HG02763 (cell line): Measurements from ENCODE around the gene SOX6.
"Not testable (repeated sequence)": the region's sequence is repeated elsewhere in the genome, so short reads cannot be mapped to it uniquely, and the experiment has no call there.

Source experiments
- ATAC-seq: cut with Tn5 transposase; IDR thresholded peaks from one replicate; pipeline ENCODE4 v1.9.1; 2021; ENCODE audit warnings: mild to moderate bottlenecking, moderate library complexity; ENCODE audit not compliant: unreplicated experiment

The SOX6 gene

GRCh38 chr11:15940462-15941205 is 415.7 kb downstream of the SOX6 start:
- no peak for ATAC-seq

DNA sequence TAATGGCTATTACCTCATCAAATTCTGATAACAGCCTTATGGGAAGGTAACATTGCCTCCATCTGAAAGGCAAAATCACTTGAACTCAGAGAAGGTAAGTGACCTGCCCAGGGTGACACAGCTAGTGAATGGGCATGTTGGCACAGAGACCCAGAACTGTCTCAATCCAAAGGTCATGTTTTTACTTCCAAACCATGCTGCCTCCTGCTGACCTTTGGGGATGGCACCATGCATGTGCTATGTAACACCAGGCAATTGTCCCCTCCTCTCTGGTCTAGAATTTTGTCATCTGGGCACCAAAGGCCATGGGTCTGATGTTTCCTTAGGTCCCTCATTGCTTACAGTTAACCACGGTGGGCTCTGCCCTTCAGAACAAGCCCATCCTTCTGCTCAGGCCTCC is 417.4 kb downstream of the SOX6 start:
- no peak for ATAC-seq

GRCh38 chr11:15938121-15938611 is 418.2 kb downstream of the SOX6 start:
- ATAC-seq, result no peak

- no peak for ATAC-seq
Observed at GRCh38 chr11:15937601-15938120, 418.7 kb downstream of the SOX6 start.

DNA sequence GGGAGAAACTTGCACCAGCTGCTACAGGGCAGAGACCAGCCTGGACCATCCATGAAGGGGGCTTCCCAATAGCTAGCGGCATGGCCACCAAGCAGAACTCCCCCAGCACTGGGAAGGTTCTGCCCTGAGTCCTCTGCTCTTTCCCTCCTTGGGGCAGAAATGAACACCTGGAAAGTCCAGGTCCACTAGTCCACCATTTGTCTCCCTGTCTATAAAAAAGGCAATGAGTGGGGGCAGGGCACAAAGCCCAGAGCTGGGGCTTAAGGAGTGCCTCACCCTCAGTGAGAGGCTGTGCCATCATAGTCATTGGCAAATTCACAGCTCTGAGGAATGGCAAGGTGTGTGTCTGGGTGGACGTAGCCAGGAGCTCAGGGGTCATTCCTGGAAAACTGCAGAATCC is 420.3 kb downstream of the SOX6 start:
- no peak for ATAC-seq

GRCh38 chr11:15935373-15935772 is 421.0 kb downstream of the SOX6 start:
- ATAC-seq, result no peak

DNA sequence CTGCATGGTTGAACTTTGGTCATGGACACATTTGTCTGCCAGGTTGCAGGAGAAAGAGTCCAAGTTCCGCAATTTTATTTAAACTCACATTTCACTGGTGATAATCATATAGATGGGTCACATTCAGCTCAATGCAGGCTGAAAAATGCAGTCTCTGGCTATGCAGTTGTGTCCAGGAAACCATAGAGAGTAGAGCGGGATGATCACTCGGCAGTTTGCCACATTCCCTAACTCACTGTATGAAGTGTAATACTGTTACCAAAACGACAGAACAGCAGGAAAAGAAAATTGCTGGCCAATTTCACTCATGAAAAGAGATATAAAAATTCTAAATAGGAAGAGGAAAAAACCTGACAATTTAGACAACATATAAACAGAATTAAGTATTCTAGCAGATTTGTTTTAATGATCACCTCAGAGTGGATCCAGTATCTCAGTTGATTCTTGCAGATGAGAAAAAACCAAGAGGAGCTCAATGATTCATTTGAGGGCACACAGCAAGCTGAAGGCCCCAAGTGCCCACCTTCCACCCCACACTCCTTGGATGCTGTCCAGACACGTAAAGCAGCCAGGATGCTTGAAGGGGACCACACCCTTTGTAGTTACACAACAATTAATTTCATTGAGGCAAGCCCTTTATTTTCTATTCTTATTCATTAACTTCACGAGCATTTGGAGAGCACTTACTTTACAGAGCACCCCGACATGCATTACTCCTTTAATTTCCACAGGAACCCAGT is 422.3 kb downstream of the SOX6 start:
- ATAC-seq, result no peak

GRCh38 chr11:15932417-15932816 is 423.9 kb downstream of the SOX6 start:
- no peak for ATAC-seq

- no peak for ATAC-seq
Observed at GRCh38 chr11:15931497-15931896, 424.8 kb downstream of the SOX6 start.

DNA sequence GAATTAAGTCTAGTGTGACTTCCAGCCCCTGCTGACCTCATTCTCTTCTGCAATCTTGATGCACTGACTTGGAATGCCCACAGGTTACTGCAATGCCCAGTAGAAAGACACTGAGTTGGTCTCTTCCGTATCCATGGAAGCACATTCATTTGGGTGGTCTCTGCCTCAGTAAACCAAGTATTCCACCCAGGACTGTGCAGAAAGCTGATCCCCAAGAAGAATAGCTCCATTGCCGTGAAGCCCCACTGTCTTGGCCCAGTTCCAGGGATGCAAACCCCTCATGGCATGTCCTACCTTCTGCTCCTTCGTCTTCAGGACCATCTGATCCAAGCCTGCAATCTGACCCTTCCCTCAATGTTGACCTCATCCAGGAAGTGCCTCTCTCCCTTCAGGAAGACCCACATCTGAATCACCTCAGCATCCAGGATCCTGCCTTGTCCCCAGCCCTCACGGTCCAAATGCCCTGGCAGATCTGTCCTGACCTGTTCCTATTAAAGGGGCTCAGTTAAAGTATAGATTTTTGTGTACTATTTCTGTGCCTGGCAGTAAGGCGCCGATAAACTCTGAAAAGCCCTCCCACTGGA is 425.8 kb downstream of the SOX6 start:
- ATAC-seq, result no peak

DNA sequence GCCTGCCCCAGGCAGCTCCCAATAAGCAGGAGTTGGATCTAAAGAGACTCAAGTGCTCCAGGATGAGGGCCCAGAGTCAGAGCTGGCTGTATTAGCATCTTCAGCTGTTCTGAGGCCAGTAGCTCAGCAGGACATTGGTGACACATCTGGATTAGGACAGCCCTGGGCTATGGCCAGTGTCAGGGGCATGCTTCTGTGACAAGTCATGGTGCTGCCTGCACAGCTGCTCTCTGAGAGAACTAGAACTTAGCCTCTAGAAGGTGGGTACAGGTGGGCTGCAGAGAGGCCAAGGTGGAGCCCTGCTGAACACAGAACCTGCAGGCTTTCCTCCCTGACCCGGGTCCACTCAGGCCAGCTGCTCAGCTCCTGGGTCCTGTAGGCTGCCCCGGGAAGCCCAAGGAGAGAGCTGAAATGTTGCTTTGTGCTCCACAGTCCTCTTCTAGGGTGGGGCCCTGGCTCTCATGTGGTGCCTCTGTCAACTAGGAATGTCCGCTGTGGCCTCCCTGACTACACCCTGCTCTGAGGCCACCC is 426.9 kb downstream of the SOX6 start:
- no peak for ATAC-seq

DNA sequence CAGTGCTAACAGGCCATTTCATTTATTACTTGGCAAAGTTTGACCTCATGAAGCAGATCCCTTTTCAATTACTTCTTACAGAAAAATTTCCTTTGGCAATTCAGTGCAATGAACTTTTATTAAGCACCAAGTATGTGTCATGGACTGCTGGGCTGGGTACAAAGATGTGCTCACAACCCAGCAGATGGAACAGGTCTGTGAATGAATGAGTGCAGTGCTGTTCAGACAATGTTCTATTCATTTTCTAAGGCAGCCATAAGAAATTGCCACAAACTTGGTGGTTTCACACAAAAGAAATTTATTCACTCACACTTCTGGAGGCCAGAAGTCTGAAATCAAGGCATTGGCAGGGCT is 428.5 kb downstream of the SOX6 start:
- ATAC-seq, result no peak

DNA sequence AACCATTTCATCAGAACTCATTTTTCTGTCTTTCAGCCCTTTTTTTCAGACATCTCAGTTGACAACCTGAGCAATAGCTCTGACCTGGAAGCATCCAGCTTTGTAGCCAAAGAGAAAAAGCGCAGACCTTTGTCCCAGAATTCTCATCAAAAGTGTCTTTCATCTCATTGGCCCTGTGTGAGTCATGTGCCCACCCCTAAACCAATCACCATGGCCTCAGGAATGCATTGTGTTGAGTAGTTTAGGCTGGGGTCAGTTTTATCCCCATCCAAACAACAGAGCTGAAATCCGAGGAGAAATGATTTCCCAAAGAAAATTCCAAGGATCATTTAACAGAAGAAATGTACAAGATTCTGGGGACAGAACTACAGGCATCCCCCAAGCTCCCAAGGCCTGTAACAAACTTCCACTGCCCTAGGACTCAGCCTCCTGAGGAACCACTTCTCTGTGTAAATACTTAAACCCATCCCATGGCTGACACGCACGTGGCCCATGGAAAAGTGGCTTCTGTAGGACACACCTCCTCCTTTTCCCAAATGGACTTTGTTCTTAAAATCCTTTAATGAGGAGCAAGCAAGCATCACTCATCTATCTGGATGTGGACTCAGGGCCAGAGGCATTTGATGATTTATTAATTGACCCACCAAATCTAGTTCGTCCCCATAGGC is 429.0 kb downstream of the SOX6 start:
- no peak for ATAC-seq

GRCh38 chr11:15926071-15926470 is 430.3 kb downstream of the SOX6 start:
- ATAC-seq, result no peak

DNA sequence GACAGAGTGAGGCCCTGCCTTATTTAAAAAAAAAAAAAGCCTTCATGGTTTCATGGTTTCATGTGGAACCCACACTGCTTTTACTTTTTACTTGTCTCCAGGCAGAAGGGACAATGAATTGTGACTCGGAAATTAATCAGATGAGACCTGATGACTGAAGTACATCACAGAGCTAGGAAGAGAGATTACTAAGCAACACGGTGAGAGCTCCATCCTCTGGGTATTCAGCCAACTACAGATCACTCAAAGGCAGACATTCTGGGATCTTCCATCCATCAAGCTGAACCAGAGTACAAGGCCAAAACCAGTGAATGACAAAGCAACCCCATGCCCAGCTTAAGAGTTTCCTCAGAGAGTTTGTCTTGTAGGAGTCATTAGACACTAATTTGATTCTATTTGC is 433.2 kb downstream of the SOX6 start:
- no peak for ATAC-seq

- not testable (repeated sequence) for ATAC-seq
Observed at GRCh38 chr11:15922745-15923144, 433.6 kb downstream of the SOX6 start.

- ATAC-seq, result no peak
Observed at GRCh38 chr11:15920856-15921629, 435.3 kb downstream of the SOX6 start.

DNA sequence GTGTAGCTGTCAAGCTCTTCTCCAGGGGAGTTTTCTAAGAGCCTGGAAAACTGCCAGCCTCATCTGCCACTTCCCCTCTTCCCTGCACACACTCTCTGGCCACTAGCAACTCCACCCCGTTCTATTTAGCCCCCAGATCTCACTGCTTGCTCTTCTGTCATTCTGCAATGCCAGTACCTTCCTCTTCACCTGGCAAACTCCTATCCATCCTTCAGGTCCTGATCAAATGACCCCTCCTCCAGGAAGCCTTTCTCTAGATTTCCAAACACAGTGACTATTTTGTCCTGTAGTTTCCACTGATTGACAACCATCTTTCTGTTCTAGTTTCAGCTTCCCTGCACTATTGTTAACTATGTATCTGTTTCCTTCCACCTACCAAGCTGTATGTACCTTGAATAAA is 437.7 kb downstream of the SOX6 start:
- no peak for ATAC-seq

DNA sequence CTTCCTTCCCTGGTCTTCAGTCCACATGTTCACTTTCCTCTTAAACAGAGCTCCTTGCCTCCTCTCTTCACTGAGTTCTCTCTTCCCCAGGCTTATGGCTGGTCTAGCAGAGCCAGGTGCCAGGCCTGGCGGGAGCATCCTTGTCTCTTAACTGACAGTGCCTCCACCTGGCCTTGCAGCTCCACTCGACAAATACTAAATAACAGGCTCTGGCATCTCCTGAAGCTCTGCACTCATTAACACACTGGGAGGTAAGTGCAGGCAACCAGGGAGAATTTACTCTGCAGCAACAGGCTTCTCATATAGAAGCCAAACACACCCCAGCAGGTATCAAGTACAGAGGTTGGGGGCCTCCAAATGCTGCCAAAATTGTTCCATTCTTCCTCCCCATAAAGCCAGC is 438.1 kb downstream of the SOX6 start:
- no peak for ATAC-seq
